Activated T-helper 9 cell treated with anti-CD3 and anti-CD28 coated beads, Interleukin-2, amount 50 U/mL, for 16 hours (primary cell): ENCODE measurements around the gene ELF1.

Experiments
- DNase-seq: peaks from one replicate; pipeline ENCODE4 v3.0.0-alpha.2; 2020; ENCODE audit warnings: low read depth

The ELF1 gene

GRCh38 chr13:41006306-41006705 lies 12.8 kb downstream of the ELF1 start:
- DNase-seq, result no peak

GRCh38 chr13:41005704-41006103 lies 13.4 kb downstream of the ELF1 start:
- no peak for DNase-seq

- DNase-seq, result no peak
Measured at GRCh38 chr13:41004875-41005693, 14.0 kb downstream of the ELF1 start.

GRCh38 chr13:41002606-41003005 lies 16.5 kb downstream of the ELF1 start:
- DNase-seq, result no peak

GRCh38 chr13:41001695-41002094 lies 17.4 kb downstream of the ELF1 start:
- DNase-seq, result no peak

GRCh38 chr13:40999416-40999815 lies 19.7 kb downstream of the ELF1 start:
- DNase-seq, result no peak

GRCh38 chr13:40996426-40997092 lies 22.6 kb downstream of the ELF1 start:
- no peak for DNase-seq

GRCh38 chr13:40995997-40996396 lies 23.1 kb downstream of the ELF1 start:
- no peak for DNase-seq

GRCh38 chr13:40994581-40995230 lies 24.4 kb downstream of the ELF1 start:
- DNase-seq, result no peak

GRCh38 chr13:40993987-40994386 lies 25.1 kb downstream of the ELF1 start:
- no peak for DNase-seq

GRCh38 chr13:40992678-40993518 lies 26.2 kb downstream of the ELF1 start:
- DNase-seq, result no peak

GRCh38 chr13:40987606-40988280 lies 31.4 kb downstream of the ELF1 start:
- DNase-seq, result no peak

GRCh38 chr13:40986101-40986856 lies 32.8 kb downstream of the ELF1 start:
- DNase-seq, result no peak

- no peak for DNase-seq
Measured at GRCh38 chr13:40985381-40986100, 33.6 kb downstream of the ELF1 start.

GRCh38 chr13:40984668-40985366 lies 34.3 kb downstream of the ELF1 start:
- no peak for DNase-seq

- DNase-seq, result no peak
Measured at GRCh38 chr13:40983725-40984667, 35.1 kb downstream of the ELF1 start.

- no peak for DNase-seq
Measured at GRCh38 chr13:40983259-40983658, 35.9 kb downstream of the ELF1 start.

GRCh38 chr13:40982772-40983171 lies 36.3 kb downstream of the ELF1 start:
- peak; percentile 19 for DNase-seq
